ENCODE data around the gene HEATR5A. TPM values are rescaled to one million over a fixed set of nuclear protein-coding genes. Genes with fewer than 3 reads are reported as not detected.

HEATR5A gene
- total RNA-seq, 4 donors from 2014 or later = 24.3 to 134 (median 34.9) TPM

DNA sequence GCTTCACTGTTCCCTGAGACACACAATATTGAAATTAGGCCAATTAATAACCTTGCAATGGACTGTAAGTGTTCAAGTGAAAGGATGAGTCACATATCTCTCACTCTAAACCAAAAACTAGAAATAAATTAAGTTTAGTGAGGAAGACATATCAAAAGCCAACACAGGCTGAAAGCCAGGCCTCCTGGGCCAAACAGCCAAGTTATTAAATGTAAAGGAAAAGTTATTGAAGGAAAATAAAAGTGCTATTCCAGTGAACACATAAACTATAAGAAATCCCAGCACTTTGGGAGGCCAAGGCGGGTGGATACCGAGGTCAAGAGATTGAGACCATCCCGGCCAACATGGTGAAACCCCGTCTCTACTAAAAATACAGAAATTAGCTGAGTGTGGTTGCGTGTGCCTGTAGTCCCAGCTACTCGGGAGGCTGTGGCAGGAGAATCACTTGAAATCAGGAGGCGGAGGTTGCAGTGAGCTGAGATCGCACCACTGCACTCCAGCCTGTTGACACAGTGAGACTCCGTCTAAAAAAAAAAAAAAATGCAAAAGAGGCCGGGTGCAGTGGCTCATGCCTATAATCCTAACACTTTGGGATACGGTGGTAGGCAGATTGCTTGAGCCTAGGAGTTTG lies 10.4 kb upstream of the HEATR5A start:
- Histone ChIP-seq H3K9me3 (no peaks in the 10 kb centered on the region), H3K4me1 (no peaks in the 10 kb centered on the region), H3K4me3 (no peak overlapping the region), H3K27ac (no peak overlapping the region), H3K36me3 (no peaks in the 10 kb centered on the region), H3K27me3 (no peaks in the 10 kb centered on the region)
- TF ChIP-seq POLR2A (IDR thresholded peaks at IDR 0.05) (no peak), CTCF (IDR thresholded peaks at IDR 0.05) (no peak)
- no peak for DNase-seq

DNA sequence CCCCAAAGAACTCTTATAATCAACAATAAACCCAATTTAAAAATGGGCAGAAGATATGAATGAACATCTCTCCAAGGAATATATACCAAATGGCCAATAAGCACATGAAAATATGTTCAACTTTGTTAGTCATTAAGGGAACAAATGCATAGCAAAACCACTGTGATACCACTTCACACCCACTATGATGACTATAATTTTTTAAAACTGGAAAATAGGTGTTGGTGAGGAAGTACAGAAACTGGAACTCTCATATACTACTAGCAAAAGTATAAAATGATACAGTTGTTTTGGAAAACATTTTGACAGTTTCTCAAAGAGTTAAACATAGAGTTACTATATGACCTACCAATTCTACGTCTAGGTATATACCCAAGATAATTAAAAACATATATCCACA lies 9.4 kb upstream of the HEATR5A start:
- no peak for DNase-seq
- no peaks in the 10 kb centered on the region for H3K4me1 ChIP-seq
- no peaks in the 10 kb centered on the region for H3K27me3 ChIP-seq
- TF ChIP-seq POLR2A (IDR thresholded peaks at IDR 0.05) (no peak), CTCF (IDR thresholded peaks at IDR 0.05) (no peak)
- H3K27ac ChIP-seq = no peak overlapping the region
- no peaks in the 10 kb centered on the region for H3K36me3 ChIP-seq
- no peaks in the 10 kb centered on the region for H3K9me3 ChIP-seq
- H3K4me3 ChIP-seq = no peak overlapping the region

DNA sequence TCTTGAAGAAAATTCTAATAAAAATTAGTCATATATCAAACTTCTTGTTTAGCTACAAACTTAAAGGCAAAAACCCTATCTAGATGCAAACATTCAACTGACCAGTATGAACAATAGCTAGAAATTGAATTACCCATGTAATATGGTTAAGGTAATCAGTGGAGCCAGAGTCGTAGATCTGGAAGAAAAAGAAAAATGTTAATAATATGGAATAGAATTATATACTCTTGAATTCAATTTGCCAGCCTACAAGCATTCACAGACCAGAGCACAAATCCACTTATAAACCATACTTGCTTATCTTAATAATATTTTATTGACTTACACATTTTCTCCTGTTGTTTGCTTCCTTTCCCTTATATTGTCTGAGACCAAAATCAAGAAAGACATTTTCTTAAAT lies 7.7 kb upstream of the HEATR5A start:
- no peak overlapping the region for H3K27ac ChIP-seq
- DNase-seq = no peak
- no peaks in the 10 kb centered on the region for H3K36me3 ChIP-seq
- H3K27me3 ChIP-seq = no peaks in the 10 kb centered on the region
- no peak overlapping the region for H3K4me3 ChIP-seq
- TF ChIP-seq CTCF (IDR thresholded peaks at IDR 0.05) (no peak), POLR2A (IDR thresholded peaks at IDR 0.05) (no peak)
- no peaks in the 10 kb centered on the region for H3K4me1 ChIP-seq
- no peaks in the 10 kb centered on the region for H3K9me3 ChIP-seq

- Histone ChIP-seq H3K27me3 (no peaks in the 10 kb centered on the region), H3K36me3 (no peaks in the 10 kb centered on the region), H3K9me3 (no peaks in the 10 kb centered on the region), H3K4me1 (no peaks in the 10 kb centered on the region), H3K4me3 (no peak overlapping the region), H3K27ac (no peak overlapping the region)
- no peak for DNase-seq
- TF ChIP-seq CTCF (IDR thresholded peaks at IDR 0.05) = no peak
- TF ChIP-seq POLR2A (IDR thresholded peaks at IDR 0.05) = no peak
Observed at GRCh38 chr14:31426663-31427062, 6.3 kb upstream of the HEATR5A start.

GRCh38 chr14:31425905-31426304 lies 5.6 kb upstream of the HEATR5A start:
- no peak for TF ChIP-seq CTCF (IDR thresholded peaks at IDR 0.05)
- no peak for TF ChIP-seq POLR2A (IDR thresholded peaks at IDR 0.05)
- Histone ChIP-seq H3K4me1 (no peaks in the 10 kb centered on the region), H3K27me3 (no peaks in the 10 kb centered on the region), H3K36me3 (no peaks in the 10 kb centered on the region), H3K27ac (no peak overlapping the region), H3K9me3 (no peaks in the 10 kb centered on the region), H3K4me3 (no peak overlapping the region)
- no peak for DNase-seq

- DNase-seq = no peak
- H3K27me3 ChIP-seq = no peaks in the 10 kb centered on the region
- H3K36me3 ChIP-seq = no peaks in the 10 kb centered on the region
- peaks cover 0 to 13% (median 4%) of the 10 kb centered on the region in 4 donors for H3K4me1 ChIP-seq
- H3K9me3 ChIP-seq = no peaks in the 10 kb centered on the region
- peak overlapping the region in 3 of 4 donors; percentile 84 to 95 (median 94) for H3K27ac ChIP-seq
- TF ChIP-seq CTCF (IDR thresholded peaks at IDR 0.05) = no peak
- no peak for TF ChIP-seq POLR2A (IDR thresholded peaks at IDR 0.05)
- peak overlapping the region in 2 of 4 donors; percentile 91 to 99 for H3K4me3 ChIP-seq
Observed at GRCh38 chr14:31421200-31421599, 850 bp upstream of the HEATR5A start.

Measured in Peyer's patch (tissue), 4 donors.